GM18951 (cell line): ENCODE data around the gene DDRGK1.
"Not testable (repeated sequence)": the region's sequence is repeated elsewhere in the genome, so short reads cannot be mapped to it uniquely, and the experiment has no call there.

Source experiments
- POLR2A ChIP-seq: IDR thresholded peaks from 4 replicates; pipeline ENCODE4 v1.6.1; 2011; ENCODE audit warnings: mild to moderate bottlenecking; ENCODE audit not compliant: insufficient read length, insufficient read depth; ENCODE audit errors: extremely low read depth
- in situ Hi-C: fragments of 300-500 bp; cut with MboI; formaldehyde crosslinking; loops from one replicate; pipeline ENCODE4 v1.12.0; 2022; ENCODE audit warnings: low sequenced_read_pairs, mixed read lengths, inconsistent platforms; ENCODE audit not compliant: unreplicated experiment

DDRGK1 gene

GRCh38 chr20:3193806-3194616, 10.5 kb downstream of the DDRGK1 start:
- in situ Hi-C loops = no loop called here
- no peak for TF ChIP-seq POLR2A

- in situ Hi-C loops = no loop called here
- no peak for TF ChIP-seq POLR2A
These were observed 12.1 kb downstream of the DDRGK1 start for GRCh38 chr20:3192226-3193015.

- in situ Hi-C loops = no loop called here
- no peak for TF ChIP-seq POLR2A
These were observed 13.8 kb downstream of the DDRGK1 start for GRCh38 chr20:3190681-3191111.

GRCh38 chr20:3189561-3190131, 14.8 kb downstream of the DDRGK1 start:
- in situ Hi-C loops = no loop called here
- no peak for TF ChIP-seq POLR2A

- in situ Hi-C loops = no loop called here
- no peak for TF ChIP-seq POLR2A
These were observed 15.6 kb downstream of the DDRGK1 start for GRCh38 chr20:3188823-3189413.

- in situ Hi-C loops = not testable (repeated sequence)
These were observed 16.6 kb downstream of the DDRGK1 start for GRCh38 chr20:3187861-3188260.

GRCh38 chr20:3183896-3184612, 20.4 kb downstream of the DDRGK1 start:
- in situ Hi-C loops = no loop called here
- TF ChIP-seq POLR2A = no peak

GRCh38 chr20:3182429-3182828, 22.1 kb downstream of the DDRGK1 start:
- in situ Hi-C loops = not testable (repeated sequence)

GRCh38 chr20:3181270-3181669, 23.2 kb downstream of the DDRGK1 start:
- in situ Hi-C loops = no loop called here
- TF ChIP-seq POLR2A = no peak

- in situ Hi-C loops = no loop called here
- TF ChIP-seq POLR2A = no peak
These were observed 24.2 kb downstream of the DDRGK1 start for GRCh38 chr20:3180319-3180718.

- in situ Hi-C loops = no loop called here
- no peak for TF ChIP-seq POLR2A
These were observed 26.6 kb downstream of the DDRGK1 start for GRCh38 chr20:3177746-3178485.

- in situ Hi-C loops = no loop called here
These were observed 29.2 kb downstream of the DDRGK1 start for GRCh38 chr20:3175270-3175669.

More at GRCh38 chr20:3175270-3175669, 29.2 kb downstream of the DDRGK1 start:
- no peak for TF ChIP-seq POLR2A
